Activated T-helper 2 cell treated with anti-CD3 and anti-CD28 coated beads, Interferon-gamma antibody, Interleukin-2, Interleukin-4, amounts not matched to agents 10 μg/mL and 5 μg/mL and 100 μg/mL, durations not matched to agents 14 hours and 24 hours and 36 hours (primary cell): ENCODE measurements around the gene ADTRP. TPM values are rescaled to one million over a fixed set of nuclear protein-coding genes. Genes with fewer than 3 reads are reported as not detected.
"Not testable (repeated sequence)": the region's sequence is repeated elsewhere in the genome, so short reads cannot be mapped to it uniquely, and the experiment has no call there.

ENCODE experiments used
- DNase-seq: peaks from one replicate; pipeline ENCODE4 v3.0.0; 2021; ENCODE audit warnings: low spot score
- H3K27ac Mint-ChIP-seq: one replicate; pipeline ENCODE4 v1.8.0; 2021; ENCODE audit warnings: mixed read lengths
- H3K27me3 Mint-ChIP-seq: one replicate; pipeline ENCODE4 v1.8.0; 2021; ENCODE audit warnings: low read depth, mixed read lengths
- H3K36me3 Mint-ChIP-seq: one replicate; pipeline ENCODE4 v1.8.0; 2021; ENCODE audit warnings: low read depth, mixed read lengths
- H3K4me1 Mint-ChIP-seq: one replicate; pipeline ENCODE4 v1.8.0; 2021; ENCODE audit warnings: low read depth, mixed read lengths
- H3K4me3 Mint-ChIP-seq: one replicate; pipeline ENCODE4 v1.8.0; 2021; ENCODE audit warnings: low read depth, mild to moderate bottlenecking, moderate library complexity, mixed read lengths
- H3K9me3 Mint-ChIP-seq: one replicate; pipeline ENCODE4 v1.8.0; 2021; ENCODE audit warnings: mixed read lengths
- intact Hi-C: fragments of 100-400 bp; cut with micrococcal nuclease; formaldehyde crosslinking; loops from one replicate; pipeline ENCODE4 v1.15.1; 2023
- total RNA-seq: library from RNA; stranded (reverse); gene quantifications from 2 replicates; pipeline ENCODE4 v1.2.3, GENCODE V29; 2022

ADTRP gene
- total RNA-seq, 1 donor from 2014 or later, result 1.6 TPM

GRCh38 chr6:11702500-11703130, 76.0 kb downstream of the ADTRP start:
- H3K36me3 Mint-ChIP-seq, result no peaks in the 10 kb centered on the region
- no peaks in the 10 kb centered on the region for H3K9me3 Mint-ChIP-seq
- no peak overlapping the region for H3K4me3 Mint-ChIP-seq
- no peaks in the 10 kb centered on the region for H3K27me3 Mint-ChIP-seq
- H3K4me1 Mint-ChIP-seq, result peaks cover 19% of the 10 kb centered on the region
- no peak overlapping the region for H3K27ac Mint-ChIP-seq
- intact Hi-C loops, result no loop called here
- no peak for DNase-seq

GRCh38 chr6:11702089-11702488, 76.5 kb downstream of the ADTRP start:
- no peak overlapping the region for H3K27ac Mint-ChIP-seq
- intact Hi-C loops, result no loop called here
- peaks cover 21% of the 10 kb centered on the region for H3K4me1 Mint-ChIP-seq

GRCh38 chr6:11701573-11701972, 77.0 kb downstream of the ADTRP start:
- Mint-ChIP-seq H3K4me3 (no peak overlapping the region), H3K27ac (no peak overlapping the region), H3K4me1 (peaks cover 22% of the 10 kb centered on the region), H3K27me3 (no peaks in the 10 kb centered on the region), H3K36me3 (no peaks in the 10 kb centered on the region), H3K9me3 (no peaks in the 10 kb centered on the region)
- no peak for DNase-seq
- intact Hi-C loops, result no loop called here

More at GRCh38 chr6:11702089-11702488, 76.5 kb downstream of the ADTRP start:
- no peaks in the 10 kb centered on the region for H3K27me3 Mint-ChIP-seq
- no peaks in the 10 kb centered on the region for H3K9me3 Mint-ChIP-seq
- DNase-seq, result no peak
- no peaks in the 10 kb centered on the region for H3K36me3 Mint-ChIP-seq
- no peak overlapping the region for H3K4me3 Mint-ChIP-seq

GRCh38 chr6:11700118-11700718, 78.4 kb downstream of the ADTRP start:
- Mint-ChIP-seq H3K4me1 (peaks cover 20% of the 10 kb centered on the region), H3K9me3 (peaks cover 5% of the 10 kb centered on the region), H3K4me3 (no peak overlapping the region), H3K27me3 (no peaks in the 10 kb centered on the region), H3K36me3 (no peaks in the 10 kb centered on the region), H3K27ac (no peak overlapping the region)
- DNase-seq, result no peak
- intact Hi-C loops, result no loop called here

GRCh38 chr6:11699576-11699975, 79.0 kb downstream of the ADTRP start:
- no peaks in the 10 kb centered on the region for H3K27me3 Mint-ChIP-seq
- intact Hi-C loops, result no loop called here
- no peak overlapping the region for H3K4me3 Mint-ChIP-seq
- DNase-seq, result no peak
- no peaks in the 10 kb centered on the region for H3K36me3 Mint-ChIP-seq
- H3K9me3 Mint-ChIP-seq, result peaks cover 5% of the 10 kb centered on the region
- H3K27ac Mint-ChIP-seq, result no peak overlapping the region
- peaks cover 15% of the 10 kb centered on the region for H3K4me1 Mint-ChIP-seq

GRCh38 chr6:11692451-11693376, 85.9 kb downstream of the ADTRP start:
- DNase-seq, result no peak
- peaks cover 12% of the 10 kb centered on the region for H3K4me1 Mint-ChIP-seq
- intact Hi-C loops, result no loop called here
- no peak overlapping the region for H3K4me3 Mint-ChIP-seq
- H3K9me3 Mint-ChIP-seq, result peaks cover 10% of the 10 kb centered on the region
- no peaks in the 10 kb centered on the region for H3K36me3 Mint-ChIP-seq
- no peak overlapping the region for H3K27ac Mint-ChIP-seq
- H3K27me3 Mint-ChIP-seq, result no peaks in the 10 kb centered on the region

GRCh38 chr6:11689847-11690246, 88.8 kb downstream of the ADTRP start:
- H3K27me3 Mint-ChIP-seq, result peaks cover 4% of the 10 kb centered on the region
- intact Hi-C loops, result no loop called here
- H3K4me1 Mint-ChIP-seq, result peaks cover 9% of the 10 kb centered on the region
- peaks cover 5% of the 10 kb centered on the region for H3K9me3 Mint-ChIP-seq
- DNase-seq, result no peak
- H3K4me3 Mint-ChIP-seq, result no peak overlapping the region
- no peaks in the 10 kb centered on the region for H3K36me3 Mint-ChIP-seq
- no peak overlapping the region for H3K27ac Mint-ChIP-seq

- DNase-seq, intact Hi-C loops, H3K4me1 Mint-ChIP-seq, H3K9me3 Mint-ChIP-seq, H3K36me3 Mint-ChIP-seq, H3K27me3 Mint-ChIP-seq, H3K4me3 Mint-ChIP-seq, H3K27ac Mint-ChIP-seq: not testable (repeated sequence)
These were observed 89.2 kb downstream of the ADTRP start for GRCh38 chr6:11689400-11689799.

- intact Hi-C loops, result no loop called here
These were observed 90.2 kb downstream of the ADTRP start for GRCh38 chr6:11688425-11688709.

GRCh38 chr6:11685481-11686093, 93.0 kb downstream of the ADTRP start:
- H3K4me3 Mint-ChIP-seq, result no peak overlapping the region
- peaks cover 11% of the 10 kb centered on the region for H3K9me3 Mint-ChIP-seq
- no peak for DNase-seq
- H3K27ac Mint-ChIP-seq, result no peak overlapping the region
- peaks cover 2% of the 10 kb centered on the region for H3K4me1 Mint-ChIP-seq
- intact Hi-C loops, result no loop called here
- peaks cover 6% of the 10 kb centered on the region for H3K27me3 Mint-ChIP-seq
- H3K36me3 Mint-ChIP-seq, result no peaks in the 10 kb centered on the region

More at GRCh38 chr6:11688425-11688709, 90.2 kb downstream of the ADTRP start:
- peaks cover 5% of the 10 kb centered on the region for H3K9me3 Mint-ChIP-seq
- H3K4me3 Mint-ChIP-seq, result no peak overlapping the region
- no peak overlapping the region for H3K27ac Mint-ChIP-seq
- H3K27me3 Mint-ChIP-seq, result peaks cover 4% of the 10 kb centered on the region
- H3K36me3 Mint-ChIP-seq, result no peaks in the 10 kb centered on the region
- no peak for DNase-seq
- H3K4me1 Mint-ChIP-seq, result peaks cover 8% of the 10 kb centered on the region

- intact Hi-C loops, result no loop called here
- H3K27me3 Mint-ChIP-seq, result peaks cover 6% of the 10 kb centered on the region
- H3K4me3 Mint-ChIP-seq, result no peak overlapping the region
- no peaks in the 10 kb centered on the region for H3K36me3 Mint-ChIP-seq
- H3K4me1 Mint-ChIP-seq, result peaks cover under 1% of the 10 kb centered on the region
- peaks cover 17% of the 10 kb centered on the region for H3K9me3 Mint-ChIP-seq
- no peak for DNase-seq
- no peak overlapping the region for H3K27ac Mint-ChIP-seq
These were observed 93.6 kb downstream of the ADTRP start for GRCh38 chr6:11684901-11685480.

GRCh38 chr6:11683871-11684270, 94.7 kb downstream of the ADTRP start:
- Mint-ChIP-seq H3K4me3 (no peak overlapping the region), H3K36me3 (no peaks in the 10 kb centered on the region), H3K9me3 (peaks cover 25% of the 10 kb centered on the region), H3K27me3 (peaks cover 8% of the 10 kb centered on the region), H3K27ac (no peak overlapping the region), H3K4me1 (no peaks in the 10 kb centered on the region)
- DNase-seq, result no peak
- intact Hi-C loops, result no loop called here
